H1 (cell line): Measurements from ENCODE around the gene SCARB2. TPM values are rescaled to one million over a fixed set of nuclear protein-coding genes. Genes with fewer than 3 reads are reported as not detected.
A peak's percentile ranks its signal among the peaks of the same experiment; 100 is the strongest.

ENCODE experiments used
- CTCF ChIA-PET: fragments of 300-600 bp; sonication (Branson Sonifier 250); formaldehyde crosslinking; loops from one replicate; lab custom pipeline; 2021; ENCODE audit not compliant: partially characterized antibody; lab: Charles Lee
- POLR2A ChIA-PET: fragments of 300-600 bp; sonication (Branson Sonifier 250); formaldehyde crosslinking; loops from one replicate; lab custom pipeline; 2021; ENCODE audit warnings: inconsistent platforms; ENCODE audit not compliant: partially characterized antibody; lab: Charles Lee
- DNase-seq, 2 experiments: peaks; one replicate each; pipeline versions ENCODE4 v3.0.0 to v3.0.0-alpha.2; 2010 to 2022; ENCODE audit warnings: low spot score in 2 of 2, low read depth in 1 of 2, mixed read lengths in 1 of 2
- FAIRE-seq: peaks from 2 replicates; lab custom pipeline; 2011; peaks lifted over from hg19 to GRCh38; lab: Jason Lieb, UNC
- H2AFZ ChIP-seq: 2 replicates; pipeline ENCODE4 v1.8.1; 2012; ENCODE audit warnings: low read length, inconsistent platforms
- H2AK5ac ChIP-seq: 2 replicates; pipeline ENCODE4 v1.6.1; 2013; ENCODE audit warnings: low read depth, low read length
- H2BK120ac ChIP-seq: replicated peaks from 2 replicates; pipeline ENCODE3; 2013; ENCODE audit warnings: low read depth, low read length, inconsistent platforms
- H2BK12ac ChIP-seq: 2 replicates; pipeline ENCODE4 v1.6.1; 2013; ENCODE audit warnings: low read depth, low read length
- H2BK15ac ChIP-seq: 2 replicates; pipeline ENCODE4 v1.6.1; 2013; ENCODE audit warnings: low read length
- H2BK20ac ChIP-seq: 2 replicates; pipeline ENCODE4 v1.6.1; 2013; ENCODE audit warnings: low read length
- H2BK5ac ChIP-seq: 2 replicates; pipeline ENCODE4 v1.6.1; 2013; ENCODE audit warnings: low read depth, low read length
- H3K14ac ChIP-seq: 2 replicates; pipeline ENCODE4 v1.6.1; 2013; ENCODE audit warnings: inconsistent platforms; ENCODE audit not compliant: insufficient read length
- H3K18ac ChIP-seq: 2 replicates; pipeline ENCODE4 v1.6.1; 2013; ENCODE audit warnings: low read length; ENCODE audit errors: extremely low read depth
- H3K23ac ChIP-seq: 2 replicates; pipeline ENCODE4 v1.6.1; 2013; ENCODE audit warnings: inconsistent platforms; ENCODE audit not compliant: insufficient read length
- H3K23me2 ChIP-seq: 2 replicates; pipeline ENCODE4 v1.6.1; 2013; ENCODE audit warnings: low read depth, low read length
- H3K27ac ChIP-seq: 2 replicates; pipeline ENCODE4 v1.6.1; 2011; ENCODE audit warnings: low read depth, low read length, inconsistent platforms
- H3K27me3 ChIP-seq, 4 experiments: replicated peaks in 1 of 4; 1 replicate in 1 of 4; 2 replicates in 3 of 4; pipeline versions ENCODE4 v1.6.1 to v1.8.1; 2011 to 2013; ENCODE audit warnings: low read length in 3 of 4, mild to moderate bottlenecking in 3 of 4, inconsistent platforms in 2 of 4, mixed read lengths in 2 of 4, moderate library complexity in 1 of 4; ENCODE audit not compliant: control insufficient read depth in 3 of 4, insufficient read depth in 3 of 4; ENCODE audit errors: extremely low read depth in 1 of 4
- H3K36me3 ChIP-seq, 4 experiments: 2 replicates each; pipeline versions ENCODE4 v1.6.1 to v1.8.1; 2011 to 2013; ENCODE audit warnings: mild to moderate bottlenecking in 4 of 4, low read length in 3 of 4, moderate library complexity in 2 of 4, control low read depth in 1 of 4, inconsistent platforms in 1 of 4; ENCODE audit not compliant: insufficient read depth in 4 of 4, control insufficient read depth in 2 of 4
- H3K4ac ChIP-seq: replicated peaks from 2 replicates; pipeline ENCODE3; 2013; ENCODE audit warnings: low read length, low read depth, mixed read lengths, inconsistent platforms; ENCODE audit not compliant: insufficient read length
- H3K4me1 ChIP-seq, 4 experiments: replicated peaks in 1 of 4; 1 replicate in 1 of 4; 2 replicates in 3 of 4; pipeline versions ENCODE4 v1.6.1 to v1.8.1; 2011 to 2013; ENCODE audit warnings: low read length in 3 of 4, inconsistent platforms in 2 of 4, mixed read lengths in 1 of 4; ENCODE audit not compliant: insufficient read depth in 4 of 4, control insufficient read depth in 3 of 4
- H3K4me2 ChIP-seq, 2 experiments: 2 replicates each; pipeline versions ENCODE4 v1.6.1 to v1.8.1; 2011 to 2013; ENCODE audit warnings: low read depth in 2 of 2, low read length in 2 of 2, control low read depth in 1 of 2, inconsistent platforms in 1 of 2, mild to moderate bottlenecking in 1 of 2; ENCODE audit not compliant: insufficient read depth in 1 of 2
- H3K4me3 ChIP-seq, 4 experiments: fragments of 200-600, 300-600 bp in 1 of 4; sonication (generic), shearing (Covaris generic), sonication (Bioruptor Twin) in 1 of 4; 2 replicates each; pipeline versions ENCODE4 v1.5.1 to v1.8.1; 2011 to 2016; ENCODE audit warnings: low read length in 4 of 4, low read depth in 3 of 4, control low read depth in 2 of 4, inconsistent platforms in 2 of 4, mild to moderate bottlenecking in 2 of 4, mixed read lengths in 1 of 4, moderate library complexity in 1 of 4; ENCODE audit not compliant: insufficient read depth in 2 of 4; ENCODE audit errors: extremely low read depth in 1 of 4
- H3K56ac ChIP-seq: replicated peaks from 2 replicates; pipeline ENCODE3; 2013; ENCODE audit warnings: low read depth, mild to moderate bottlenecking, mixed read lengths, low read length, inconsistent platforms; ENCODE audit not compliant: insufficient read length
- H3K79me1 ChIP-seq: 2 replicates; pipeline ENCODE4 v1.6.1; 2013; ENCODE audit warnings: low read depth, low read length, control low read depth
- H3K79me2 ChIP-seq, 2 experiments: 2 replicates each; pipeline versions ENCODE4 v1.6.1 to v1.8.1; 2012 to 2013; ENCODE audit warnings: low read length in 2 of 2, mild to moderate bottlenecking in 2 of 2, inconsistent platforms in 1 of 2; ENCODE audit not compliant: insufficient read depth in 2 of 2, control insufficient read depth in 1 of 2
- H3K9ac ChIP-seq, 4 experiments: replicated peaks in 1 of 4; 1 replicate in 1 of 4; 2 replicates in 3 of 4; pipeline versions ENCODE4 v1.6.1 to v1.8.1; 2011 to 2013; ENCODE audit warnings: low read depth in 3 of 4, low read length in 3 of 4, control low read depth in 2 of 4, mild to moderate bottlenecking in 2 of 4, moderate library complexity in 2 of 4, inconsistent platforms in 1 of 4; ENCODE audit errors: extremely low read depth in 1 of 4
- H3K9me3 ChIP-seq, 2 experiments: 2 replicates each; pipeline versions ENCODE4 v1.6.1 to v1.8.1; 2012 to 2013; ENCODE audit warnings: mild to moderate bottlenecking in 2 of 2, moderate library complexity in 2 of 2, control low read depth in 1 of 2, inconsistent platforms in 1 of 2, low read depth in 1 of 2, low read length in 1 of 2, mixed read lengths in 1 of 2; ENCODE audit not compliant: insufficient read depth in 2 of 2
- H4K20me1 ChIP-seq, 2 experiments: replicated peaks in 1 of 2; 2 replicates each; pipeline versions ENCODE3 to v1.8.1; 2011 to 2013; ENCODE audit warnings: inconsistent platforms in 2 of 2, low read length in 2 of 2, mild to moderate bottlenecking in 1 of 2; ENCODE audit not compliant: insufficient read depth in 2 of 2, control insufficient read depth in 1 of 2
- H4K5ac ChIP-seq: 2 replicates; pipeline ENCODE4 v1.6.1; 2013; ENCODE audit warnings: low read length, low read depth, mixed read lengths, inconsistent platforms; ENCODE audit not compliant: insufficient read length
- H4K8ac ChIP-seq: 2 replicates; pipeline ENCODE4 v1.8.0; 2013; ENCODE audit warnings: mild to moderate bottlenecking, moderate library complexity, low read length, inconsistent platforms; ENCODE audit not compliant: insufficient read depth; ENCODE audit errors: extremely low read depth
- H4K91ac ChIP-seq: replicated peaks from 2 replicates; pipeline ENCODE3; 2013; ENCODE audit warnings: low read length, mixed read lengths, inconsistent platforms; ENCODE audit not compliant: insufficient read length
- KDM1A ChIP-seq: fragments of 200-600, 300-600 bp; sonication (generic); IDR thresholded peaks from 2 replicates; pipeline ENCODE4 v1.7.1; 2016; ENCODE audit warnings: mild to moderate bottlenecking, low read length, borderline replicate concordance
- POLR2AphosphoS5 ChIP-seq: IDR thresholded peaks from 2 replicates; pipeline ENCODE4 v1.6.1; 2011; ENCODE audit warnings: low read depth, low read length
- WGBS, 2 experiments: shearing (Covaris generic) in 1 of 2; methylation state at CpG; one replicate each; pipeline versions ENCODE4 v1.1.6 to v1.1.7; 2013 to 2015; ENCODE audit warnings: low lambda C conversion rate in 2 of 2, mixed read lengths in 2 of 2, inconsistent platforms in 1 of 2, low coverage in 1 of 2, missing lambda C conversion rate in 1 of 2; ENCODE audit not compliant: insufficient replicate concordance in 2 of 2, insufficient coverage in 1 of 2, insufficient read length in 1 of 2; ENCODE audit errors: extremely low coverage in 1 of 2, missing lambda C conversion rate in 1 of 2; 5-methylcytosine and 5-hydroxymethylcytosine counted together
- polyA plus RNA-seq, 7 experiments: library from polyadenylated mRNA; depleted of rRNA in 3 of 7; stranded (reverse) in 5 of 7; unstranded in 2 of 7; fragments of >200 nt in 5 of 7; fragments of 200-250 nt in 2 of 7; gene quantifications; 1 replicate in 5 of 7; 2 replicates in 1 of 7; 4 replicates in 1 of 7; pipeline versions ENCODE4 v1.2.1 to v1.2.3, GENCODE V29; 2011 to 2013; ENCODE audit warnings: missing spikeins in 2 of 7, mixed read lengths in 2 of 7
- total RNA-seq: library from RNA; stranded (reverse); fragmentation: NEBNext Ultra II Directional; extraction: Animal tissue kit (Norgen Biotek cat#: 25700); gene quantifications from 2 replicates; pipeline ENCODE4 v1.2.1, GENCODE V29; 2021

Gene SCARB2
- total and polyA plus RNA-seq, 2 of the 8 experiments (the other 6 are each of a cell fraction or from before 2014, with no cell fraction given): 18.5 to 35.7 TPM

- Histone ChIP-seq H3K36me3 (peaks cover 0 to 15% (median 0%) of the 10 kb centered on the region in 4 experiments; a peak in 3 of 8 replicates), H3K23ac (no peak overlapping the region), H2AFZ (no peak overlapping the region), H3K4me2 (peak overlapping the region; percentile 60 to 80; a peak in 3 of 4 replicates), H3K9ac (no peak overlapping the region), H3K27ac (no peak overlapping the region), H3K27me3 (no peaks in the 10 kb centered on the region), H3K4me3 (peak overlapping the region in 2 of 4 experiments; percentile 47 to 60; a peak in 3 of 8 replicates), H3K4me1 (peaks cover 3 to 9% (median 5%) of the 10 kb centered on the region in 4 experiments; a peak in 6 of 7 replicates), H3K14ac (no peak overlapping the region), H3K79me2 (peaks cover 0 to 12% of the 10 kb centered on the region in 2 experiments; a peak in 1 of 4 replicates), H3K79me1 (no peaks in the 10 kb centered on the region), H4K8ac (peak overlapping the region; percentile 69; the same call in 1 of the 2 replicates), H3K9me3 (peaks cover 3 to 6% of the 10 kb centered on the region in 2 experiments; a peak in 1 of 4 replicates), H2BK20ac (0 out of 2 replicates have a peak overlapping the region, but pooled peaks have one; percentile 43), H2BK15ac (no peak overlapping the region), H3K4ac (no peak overlapping the region), H4K91ac (peak overlapping the region; percentile 30)
- ChIA-PET POLR2A (interaction anchor here (1.9 kb wide), 1 partner anchor 72 kb away, joined by 4 read pairs; the partner anchor contains the start of gene STBD1), CTCF (interaction anchor here (0.8 to 1.9 kb wide), 4 partner anchors 12 to 143 kb away, joined by 3 to 7 read pairs (median 4); no protein-coding TSS in a partner anchor)
- no peak for DNase-seq
- TF ChIP-seq KDM1A (peak; percentile 37; the same call in 1 of the 2 replicates), POLR2AphosphoS5 (no peak)
- TF ChIP-seq, all 59 proteins: peak for 1
- no peak for FAIRE-seq
- Histone ChIP-seq H3K23me2 (no peaks in the 10 kb centered on the region), H2BK120ac (peak overlapping the region; percentile 64), H3K56ac (no peak overlapping the region), H3K18ac (no peak overlapping the region), H4K5ac (peak overlapping the region; percentile 29), H2BK5ac (0 out of 2 replicates have a peak overlapping the region, but pooled peaks have one; percentile 73), H2AK5ac (no peak overlapping the region), H4K20me1 (no peaks in the 10 kb centered on the region), H2BK12ac (peak overlapping the region; percentile 88; the same call in 1 of the 2 replicates)
- 91% methylated on average over 5 of the region's 5 CpGs; no CpG with 5 or more reads in 1 of the 2 experiments for WGBS, 2 experiments
These were observed 21.0 kb upstream of the SCARB2 start for GRCh38 chr4:76234679-76235044.
